CD8-positive, alpha-beta memory T cell (primary cell): ENCODE measurements around the gene BACH2. TPM values are rescaled to one million over a fixed set of nuclear protein-coding genes. Genes with fewer than 3 reads are reported as not detected.
A peak's percentile ranks its signal among the peaks of the same experiment; 100 is the strongest.

Experiments
- CTCF ChIA-PET: fragments of 350-600 bp; sonication (Branson Sonifier 250); formaldehyde crosslinking; loops from one replicate; lab custom pipeline; 2021; ENCODE audit warnings: antibody characterized with exemption; lab: Charles Lee
- POLR2A ChIA-PET: fragments of 350-600 bp; sonication (Branson Sonifier 250); formaldehyde crosslinking; loops from one replicate; lab custom pipeline; 2021; ENCODE audit warnings: antibody characterized with exemption; lab: Charles Lee
- DNase-seq, 5 donors: peaks; one replicate each; pipeline versions ENCODE4 v3.0.0 to v3.0.0-alpha.2; 2020 to 2022; ENCODE audit warnings: mixed read lengths in 1 of 5
- H3K27ac ChIP-seq: one replicate; pipeline ENCODE4 v1.7.0; 2013; ENCODE audit warnings: low read depth, mild to moderate bottlenecking, low read length, moderate library complexity
- H3K27me3 ChIP-seq: 2 replicates; pipeline ENCODE4 v1.7.0; 2013; ENCODE audit warnings: low read length, mild to moderate bottlenecking; ENCODE audit not compliant: insufficient read depth, poor library complexity, severe bottlenecking
- H3K36me3 ChIP-seq: 2 replicates; pipeline ENCODE4 v1.7.0; 2013; ENCODE audit warnings: mild to moderate bottlenecking, low read length, moderate library complexity; ENCODE audit not compliant: insufficient read depth
- H3K4me1 ChIP-seq: 2 replicates; pipeline ENCODE4 v1.7.0; 2013; ENCODE audit warnings: mild to moderate bottlenecking, low read length, moderate library complexity; ENCODE audit not compliant: insufficient read depth
- H3K4me3 ChIP-seq: 2 replicates; pipeline ENCODE4 v1.7.0; 2013; ENCODE audit warnings: mild to moderate bottlenecking, low read length
- H3K9me3 ChIP-seq: 2 replicates; pipeline ENCODE4 v1.7.0; 2013; ENCODE audit warnings: mild to moderate bottlenecking, low read length
- H3K27ac Mint-ChIP-seq, 8 donors: one replicate each; pipeline ENCODE4 v1.8.0; 2020 to 2021; ENCODE audit warnings: mixed read lengths in 8 of 8, mild to moderate bottlenecking in 6 of 8, inconsistent platforms in 3 of 8, moderate library complexity in 3 of 8
- H3K27me3 Mint-ChIP-seq, 2 donors: one replicate each; pipeline ENCODE4 v1.8.0; 2020 to 2021; ENCODE audit warnings: mixed read lengths in 2 of 2, mild to moderate bottlenecking in 1 of 2, moderate library complexity in 1 of 2
- H3K36me3 Mint-ChIP-seq, 3 donors: one replicate each; pipeline ENCODE4 v1.8.0; 2020 to 2021; ENCODE audit warnings: mixed read lengths in 3 of 3, inconsistent platforms in 1 of 3, mild to moderate bottlenecking in 1 of 3
- H3K4me1 Mint-ChIP-seq, 3 donors: one replicate each; pipeline ENCODE4 v1.8.0; 2020 to 2021; ENCODE audit warnings: mixed read lengths in 3 of 3, inconsistent platforms in 1 of 3, mild to moderate bottlenecking in 1 of 3
- H3K4me3 Mint-ChIP-seq, 7 donors: one replicate each; pipeline ENCODE4 v1.8.0; 2020 to 2021; ENCODE audit warnings: mixed read lengths in 7 of 7, mild to moderate bottlenecking in 6 of 7, moderate library complexity in 4 of 7, inconsistent platforms in 2 of 7
- H3K9me3 Mint-ChIP-seq, 5 donors: one replicate each; pipeline ENCODE4 v1.8.0; 2020 to 2022; ENCODE audit warnings: mixed read lengths in 5 of 5, mild to moderate bottlenecking in 3 of 5, moderate library complexity in 2 of 5, inconsistent platforms in 1 of 5
- polyA plus RNA-seq: library from polyadenylated mRNA; unstranded; fragments of 300-500 nt; fragmentation: Illumina TruSeq; gene quantifications from one replicate; pipeline ENCODE4 v1.2.3, GENCODE V29; 2021
- total RNA-seq, 2 experiments: library from RNA; stranded (reverse); gene quantifications; one replicate each; pipeline ENCODE4 v1.2.3, GENCODE V29; 2021

The BACH2 gene
- total and polyA plus RNA-seq, 3 experiments from 2014 or later = 7.4 to 41.8 (median 39.9) TPM

DNA sequence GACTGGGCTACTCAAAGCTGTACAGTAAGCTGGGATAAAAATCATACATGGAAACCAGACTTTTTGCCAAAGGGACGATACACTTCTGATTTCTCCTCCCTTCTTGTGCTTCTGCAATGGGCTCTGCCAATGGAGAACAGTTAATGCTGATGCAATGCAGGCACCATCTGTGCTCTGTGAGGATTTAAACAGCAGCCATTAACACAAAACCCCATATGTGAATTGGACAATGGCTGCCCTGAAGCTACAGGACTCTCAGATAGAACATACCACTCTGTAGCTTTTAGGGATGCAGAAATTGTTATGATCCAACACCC is 330.5 kb downstream of the BACH2 start:
- Mint-ChIP-seq H3K36me3 (peaks cover 0 to 15% (median 11%) of the 10 kb centered on the region in 3 donors), H3K9me3 (no peaks in the 10 kb centered on the region), H3K4me1 (peaks cover 10 to 24% (median 17%) of the 10 kb centered on the region in 3 donors), H3K27ac (no peak overlapping the region), H3K4me3 (no peak overlapping the region), H3K27me3 (peaks cover 0 to 2% of the 10 kb centered on the region in 2 donors)
- DNase-seq = no peak
- Histone ChIP-seq H3K4me3 (no peak overlapping the region), H3K27ac (no peak overlapping the region), H3K27me3 (no peaks in the 10 kb centered on the region), H3K36me3 (no peaks in the 10 kb centered on the region), H3K9me3 (no peaks in the 10 kb centered on the region), H3K4me1 (peaks cover 4% of the 10 kb centered on the region)
- CTCF ChIA-PET = interaction anchor here (1.4 to 1.7 kb wide), 4 partner anchors 10 to 432 kb away, joined by 3 to 5 read pairs (median 4); no protein-coding TSS in a partner anchor
- POLR2A ChIA-PET = no interaction called here

- Histone ChIP-seq H3K9me3 (no peaks in the 10 kb centered on the region), H3K27ac (no peak overlapping the region), H3K4me1 (peaks cover 4% of the 10 kb centered on the region), H3K4me3 (no peak overlapping the region), H3K27me3 (no peaks in the 10 kb centered on the region), H3K36me3 (no peaks in the 10 kb centered on the region)
- Mint-ChIP-seq H3K4me3 (no peak overlapping the region), H3K4me1 (peaks cover 9 to 24% (median 17%) of the 10 kb centered on the region in 3 donors), H3K36me3 (peaks cover 0 to 18% (median 11%) of the 10 kb centered on the region in 3 donors), H3K27ac (peak overlapping the region in 2 of 8 donors; percentile 8 to 40), H3K27me3 (peaks cover 0 to 2% of the 10 kb centered on the region in 2 donors), H3K9me3 (no peaks in the 10 kb centered on the region)
- DNase-seq = no peak
- ChIA-PET CTCF (interaction anchor here (1.4 to 1.7 kb wide), 3 partner anchors 9 to 432 kb away, joined by 3 to 5 read pairs (median 4); no protein-coding TSS in a partner anchor), POLR2A (no interaction called here)
Measured at GRCh38 chr6:89965441-89966227, 331.0 kb downstream of the BACH2 start.

GRCh38 chr6:89963391-89963790 is 333.3 kb downstream of the BACH2 start:
- H3K4me3 Mint-ChIP-seq = no peak overlapping the region
- CTCF ChIA-PET = no interaction called here
- POLR2A ChIA-PET = no interaction called here
- no peak overlapping the region for H3K4me3 ChIP-seq
- peaks cover 4% of the 10 kb centered on the region for H3K4me1 ChIP-seq
- no peaks in the 10 kb centered on the region for H3K36me3 ChIP-seq
- peaks cover 0 to 22% (median 11%) of the 10 kb centered on the region in 3 donors for H3K36me3 Mint-ChIP-seq
- no peaks in the 10 kb centered on the region for H3K9me3 ChIP-seq
- peaks cover 0 to 2% of the 10 kb centered on the region in 2 donors for H3K27me3 Mint-ChIP-seq
- DNase-seq = no peak
- no peaks in the 10 kb centered on the region for H3K9me3 Mint-ChIP-seq
- H3K4me1 Mint-ChIP-seq = peaks cover 17 to 32% (median 22%) of the 10 kb centered on the region in 3 donors
- H3K27ac ChIP-seq = no peak overlapping the region
- H3K27me3 ChIP-seq = no peaks in the 10 kb centered on the region
- H3K27ac Mint-ChIP-seq = peak overlapping the region in 1 of 8 donors; percentile 43

DNA sequence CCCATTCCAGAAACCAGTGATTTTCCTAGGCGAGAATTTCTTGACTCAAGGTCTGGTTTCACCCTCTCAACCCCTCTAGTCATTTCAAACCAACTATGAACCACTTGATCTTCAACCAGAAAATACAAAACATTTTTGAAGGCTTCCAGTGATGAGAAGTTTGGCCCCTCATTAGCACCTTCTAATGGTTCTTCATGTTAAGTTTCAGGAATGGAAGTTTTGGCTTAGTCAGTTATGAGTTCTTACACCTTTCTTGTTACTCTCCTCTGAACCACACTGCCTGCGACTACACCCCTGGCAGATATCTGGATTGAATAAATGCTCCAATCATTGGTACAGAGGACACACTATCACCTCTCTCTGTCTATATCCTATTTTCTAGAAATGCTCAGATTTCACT is 335.2 kb downstream of the BACH2 start:
- Mint-ChIP-seq H3K36me3 (peaks cover 0 to 20% (median 9%) of the 10 kb centered on the region in 3 donors), H3K4me3 (no peak overlapping the region), H3K27me3 (peaks cover 0 to under 1% of the 10 kb centered on the region in 2 donors), H3K27ac (peak overlapping the region in 1 of 8 donors; percentile 6), H3K4me1 (peaks cover 18 to 37% (median 30%) of the 10 kb centered on the region in 3 donors), H3K9me3 (no peaks in the 10 kb centered on the region)
- no peak for DNase-seq
- H3K4me3 ChIP-seq = no peak overlapping the region
- no peaks in the 10 kb centered on the region for H3K27me3 ChIP-seq
- peaks cover under 1% of the 10 kb centered on the region for H3K4me1 ChIP-seq
- ChIA-PET CTCF (interaction anchor here (1.0 to 1.3 kb wide), 3 partner anchors 9 to 518 kb away, joined by 3 to 5 read pairs (median 4); no protein-coding TSS in a partner anchor), POLR2A (no interaction called here)
- no peak overlapping the region for H3K27ac ChIP-seq
- no peaks in the 10 kb centered on the region for H3K36me3 ChIP-seq
- H3K9me3 ChIP-seq = no peaks in the 10 kb centered on the region

DNA sequence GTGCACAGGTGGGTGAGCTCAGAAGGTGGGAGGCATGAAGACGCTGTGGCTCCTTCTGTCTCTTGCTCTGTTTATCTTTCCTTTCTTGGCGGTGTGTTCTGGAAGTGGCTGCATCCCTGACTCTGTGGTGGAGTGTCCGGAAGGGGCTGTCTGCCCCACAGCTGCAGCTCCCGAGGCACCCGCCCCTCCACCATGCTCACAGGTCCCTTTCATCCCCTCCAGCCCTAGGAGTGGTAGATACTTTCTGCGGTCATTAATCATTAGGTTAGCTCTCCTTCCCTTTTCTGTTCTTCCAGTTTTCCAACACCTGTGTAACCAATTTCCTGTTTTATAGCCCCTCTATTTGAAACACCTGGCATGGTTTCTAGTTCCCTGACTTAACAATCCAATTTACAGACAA is 336.8 kb downstream of the BACH2 start:
- H3K27me3 ChIP-seq = no peaks in the 10 kb centered on the region
- ChIA-PET CTCF (no interaction called here), POLR2A (no interaction called here)
- no peak overlapping the region for H3K27ac ChIP-seq
- peaks cover 0 to 19% (median 9%) of the 10 kb centered on the region in 3 donors for H3K36me3 Mint-ChIP-seq
- H3K4me3 ChIP-seq = no peak overlapping the region
- H3K36me3 ChIP-seq = no peaks in the 10 kb centered on the region
- H3K27ac Mint-ChIP-seq = peak overlapping the region in 3 of 8 donors; percentile 6 to 61 (median 29)
- no peaks in the 10 kb centered on the region for H3K9me3 Mint-ChIP-seq
- H3K4me3 Mint-ChIP-seq = no peak overlapping the region
- no peak for DNase-seq
- peaks cover 16% of the 10 kb centered on the region for H3K4me1 ChIP-seq
- no peaks in the 10 kb centered on the region for H3K27me3 Mint-ChIP-seq
- no peaks in the 10 kb centered on the region for H3K9me3 ChIP-seq
- peaks cover 27 to 49% (median 46%) of the 10 kb centered on the region in 3 donors for H3K4me1 Mint-ChIP-seq

DNA sequence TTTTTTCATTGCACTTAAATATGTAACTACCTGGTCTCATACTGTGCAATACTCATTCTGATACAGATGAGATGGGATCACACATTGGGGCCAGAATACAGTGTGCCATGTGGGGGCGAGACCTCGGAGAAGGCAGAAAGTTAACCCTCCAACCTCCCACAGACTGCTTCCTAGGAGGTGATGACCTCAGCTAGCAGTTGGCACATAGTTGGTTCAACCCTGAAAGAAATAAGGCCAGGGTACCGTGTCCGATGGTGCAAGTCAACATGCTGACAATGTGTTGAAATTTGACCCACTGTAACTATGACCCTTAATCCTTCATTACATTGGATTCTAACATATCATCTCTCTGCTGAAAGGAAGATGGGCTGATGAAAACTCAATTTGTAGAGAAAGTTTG is 340.5 kb downstream of the BACH2 start:
- ChIA-PET CTCF (interaction anchor here (1.3 to 3.1 kb wide), 3 partner anchors 10 to 523 kb away, joined by 4 to 12 read pairs (median 6); no protein-coding TSS in a partner anchor), POLR2A (no interaction called here)
- Histone ChIP-seq H3K27ac (no peak overlapping the region), H3K9me3 (no peaks in the 10 kb centered on the region), H3K36me3 (no peaks in the 10 kb centered on the region), H3K27me3 (no peaks in the 10 kb centered on the region), H3K4me1 (peaks cover 51% of the 10 kb centered on the region), H3K4me3 (no peak overlapping the region)
- Mint-ChIP-seq H3K4me3 (no peak overlapping the region), H3K36me3 (peaks cover 0 to 20% (median 3%) of the 10 kb centered on the region in 3 donors), H3K4me1 (peaks cover 59 to 69% (median 66%) of the 10 kb centered on the region in 3 donors), H3K27me3 (no peaks in the 10 kb centered on the region), H3K9me3 (no peaks in the 10 kb centered on the region), H3K27ac (peak overlapping the region in 6 of 8 donors; percentile 1 to 86 (median 74))
- DNase-seq = no peak

GRCh38 chr6:89955364-89955763 is 341.3 kb downstream of the BACH2 start:
- ChIA-PET POLR2A (interaction anchor here (0.6 kb wide), 1 partner anchor 53 kb away, joined by 3 read pairs; no protein-coding TSS in a partner anchor), CTCF (interaction anchor here (1.0 to 2.3 kb wide), 5 partner anchors 10 to 524 kb away, joined by 3 to 6 read pairs (median 4); no protein-coding TSS in a partner anchor)
- no peaks in the 10 kb centered on the region for H3K27me3 Mint-ChIP-seq
- peak overlapping the region; percentile 73 to 94 (median 82) for H3K27ac Mint-ChIP-seq
- peak overlapping the region in 5 of 7 donors; percentile 13 to 79 (median 51) for H3K4me3 Mint-ChIP-seq
- peaks cover 59 to 70% (median 66%) of the 10 kb centered on the region in 3 donors for H3K4me1 Mint-ChIP-seq
- no peak overlapping the region for H3K27ac ChIP-seq
- H3K27me3 ChIP-seq = no peaks in the 10 kb centered on the region
- peaks cover 0 to 18% (median 5%) of the 10 kb centered on the region in 3 donors for H3K36me3 Mint-ChIP-seq
- H3K4me3 ChIP-seq = no peak overlapping the region
- peaks cover under 1% of the 10 kb centered on the region for H3K36me3 ChIP-seq
- no peaks in the 10 kb centered on the region for H3K9me3 ChIP-seq
- no peaks in the 10 kb centered on the region for H3K9me3 Mint-ChIP-seq
- peaks cover 51% of the 10 kb centered on the region for H3K4me1 ChIP-seq
- no peak for DNase-seq
